Measurements from ENCODE around the gene APP.

GRCh38 chr21:26148840-26149354 is 21.7 kb downstream of the APP start:
- no peak for TF ChIP-seq CTCF (IDR thresholded peaks at IDR 0.05)
- no peak for TF ChIP-seq ZFX (IDR thresholded peaks at IDR 0.05; ENCODE audit: borderline replicate concordance)

Measured in 22Rv1 (cell line).